HepG2 (cell line): ENCODE data around the gene UQCRHL. TPM values are rescaled to one million over a fixed set of nuclear protein-coding genes. Genes with fewer than 3 reads are reported as not detected.

Experiments
- ARNT ChIP-seq: fragments of 450-650 bp; IDR thresholded peaks from 2 replicates; pipeline ENCODE4 v1.6.1; 2017
- CEBPB ChIP-seq: IDR thresholded peaks from 2 replicates; pipeline ENCODE4 v1.6.1; 2011; ENCODE audit warnings: low read depth, low read length, improper control_type of control experiment, borderline replicate concordance
- ETV6 ChIP-seq: sonication (generic); formaldehyde crosslinking; conservative IDR thresholded peaks from 2 replicates; pipeline ENCODE4 v1.4.0; 2020; ENCODE audit warnings: missing genetic modification reagents
- GMEB2 ChIP-seq: IDR thresholded peaks from 2 replicates; pipeline ENCODE4 v1.6.1; 2016; ENCODE audit warnings: missing biosample characterization, missing genetic modification reagents, low read depth
- NFIC ChIP-seq: IDR thresholded peaks from 2 replicates; pipeline ENCODE4 v1.6.1; 2012; ENCODE audit warnings: mild to moderate bottlenecking, low read length, inconsistent platforms
- NR2C2 ChIP-seq: sonication (generic); formaldehyde crosslinking; IDR thresholded peaks from 2 replicates; pipeline ENCODE4 v1.4.0; 2020; ENCODE audit warnings: missing genetic modification reagents, mild to moderate bottlenecking, moderate library complexity, borderline replicate concordance
- NR3C1 ChIP-seq: sonication (generic); formaldehyde crosslinking; IDR thresholded peaks from 2 replicates; pipeline ENCODE4 v1.4.0; 2020; ENCODE audit warnings: missing genetic modification reagents
- RAD21 ChIP-seq: fragments of 450-650 bp; formaldehyde crosslinking; IDR thresholded peaks from 2 replicates; pipeline ENCODE4 v1.5.0; 2020; ENCODE audit warnings: mild to moderate bottlenecking
- SMAD1 ChIP-seq: sonication (generic); formaldehyde crosslinking; IDR thresholded peaks from 2 replicates; pipeline ENCODE4 v1.4.0; 2020; ENCODE audit warnings: missing genetic modification reagents, low read depth, mild to moderate bottlenecking, borderline replicate concordance
- SRSF1 ChIP-seq: fragments of 200-400 bp; formaldehyde crosslinking; optimal IDR thresholded peaks from 2 replicates; pipeline ENCODE3; 2017; ENCODE audit warnings: mild to moderate bottlenecking, low read depth, low read length, moderate library complexity
- SRSF4 ChIP-seq: fragments of 200-400 bp; formaldehyde crosslinking; IDR thresholded peaks from one replicate; pipeline ENCODE4 v1.6.1; 2018; ENCODE audit warnings: mild to moderate bottlenecking, low read depth, low read length, moderate library complexity; ENCODE audit not compliant: poor library complexity, severe bottlenecking
- ZNF253 ChIP-seq: sonication (generic); formaldehyde crosslinking; IDR thresholded peaks from 2 replicates; pipeline ENCODE4 v1.8.0; 2022; ENCODE audit warnings: mild to moderate bottlenecking, missing genetic modification reagents, borderline replicate concordance
- polyA plus RNA-seq, 8 experiments: library from polyadenylated mRNA; depleted of rRNA in 3 of 8; stranded (reverse) in 7 of 8; unstranded in 1 of 8; fragments of >200 nt; fragmentation: Illumina TruSeq in 4 of 8; extraction: Trizol in 4 of 8; gene quantifications; 2 replicates each; pipeline versions ENCODE4 v1.2.1 to v1.2.3, GENCODE V29; 2011 to 2016; ENCODE audit warnings: low read depth in 4 of 8, missing spikeins in 1 of 8, mixed read lengths in 1 of 8; ENCODE audit not compliant: insufficient read depth in 1 of 8
- total RNA-seq, 5 experiments: library from RNA; depleted of rRNA; stranded (reverse); fragments of >200 nt; fragmentation: Illumina TruSeq; extraction: Trizol; gene quantifications; 2 replicates each; pipeline ENCODE4 v1.2.3, GENCODE V29; 2016; ENCODE audit warnings: low read depth in 1 of 5
- TF ChIP-seq, protein P1 (sequence below): sonication (generic); formaldehyde crosslinking; IDR thresholded peaks from 2 replicates; pipeline ENCODE4 v1.4.0; 2020; ENCODE audit warnings: missing genetic modification reagents
- TF ChIP-seq, protein P2 (sequence below), 2 experiments: sonication (generic) in 1 of 2; formaldehyde crosslinking in 1 of 2; IDR thresholded peaks; 2 replicates each; pipeline versions ENCODE4 v1.5.1 to v1.6.1; 2011 to 2020; ENCODE audit warnings: borderline replicate concordance in 1 of 2, low read depth in 1 of 2, low read length in 1 of 2, mild to moderate bottlenecking in 1 of 2, missing genetic modification reagents in 1 of 2, moderate library complexity in 1 of 2
- TF ChIP-seq, protein P3 (sequence below): sonication (generic); formaldehyde crosslinking; IDR thresholded peaks from 2 replicates; pipeline ENCODE4 v1.4.0; 2020; ENCODE audit warnings: missing genetic modification reagents, borderline replicate concordance

Gene UQCRHL
- total and polyA plus RNA-seq, 2 of the 13 experiments (the other 11 are each of a cell fraction or from before 2014, with no cell fraction given): 1.8 to 2.3 TPM

GRCh38 chr1:15835741-15836510, 28.5 kb upstream of the UQCRHL start (continued):
- TF ChIP-seq, protein P1, sequence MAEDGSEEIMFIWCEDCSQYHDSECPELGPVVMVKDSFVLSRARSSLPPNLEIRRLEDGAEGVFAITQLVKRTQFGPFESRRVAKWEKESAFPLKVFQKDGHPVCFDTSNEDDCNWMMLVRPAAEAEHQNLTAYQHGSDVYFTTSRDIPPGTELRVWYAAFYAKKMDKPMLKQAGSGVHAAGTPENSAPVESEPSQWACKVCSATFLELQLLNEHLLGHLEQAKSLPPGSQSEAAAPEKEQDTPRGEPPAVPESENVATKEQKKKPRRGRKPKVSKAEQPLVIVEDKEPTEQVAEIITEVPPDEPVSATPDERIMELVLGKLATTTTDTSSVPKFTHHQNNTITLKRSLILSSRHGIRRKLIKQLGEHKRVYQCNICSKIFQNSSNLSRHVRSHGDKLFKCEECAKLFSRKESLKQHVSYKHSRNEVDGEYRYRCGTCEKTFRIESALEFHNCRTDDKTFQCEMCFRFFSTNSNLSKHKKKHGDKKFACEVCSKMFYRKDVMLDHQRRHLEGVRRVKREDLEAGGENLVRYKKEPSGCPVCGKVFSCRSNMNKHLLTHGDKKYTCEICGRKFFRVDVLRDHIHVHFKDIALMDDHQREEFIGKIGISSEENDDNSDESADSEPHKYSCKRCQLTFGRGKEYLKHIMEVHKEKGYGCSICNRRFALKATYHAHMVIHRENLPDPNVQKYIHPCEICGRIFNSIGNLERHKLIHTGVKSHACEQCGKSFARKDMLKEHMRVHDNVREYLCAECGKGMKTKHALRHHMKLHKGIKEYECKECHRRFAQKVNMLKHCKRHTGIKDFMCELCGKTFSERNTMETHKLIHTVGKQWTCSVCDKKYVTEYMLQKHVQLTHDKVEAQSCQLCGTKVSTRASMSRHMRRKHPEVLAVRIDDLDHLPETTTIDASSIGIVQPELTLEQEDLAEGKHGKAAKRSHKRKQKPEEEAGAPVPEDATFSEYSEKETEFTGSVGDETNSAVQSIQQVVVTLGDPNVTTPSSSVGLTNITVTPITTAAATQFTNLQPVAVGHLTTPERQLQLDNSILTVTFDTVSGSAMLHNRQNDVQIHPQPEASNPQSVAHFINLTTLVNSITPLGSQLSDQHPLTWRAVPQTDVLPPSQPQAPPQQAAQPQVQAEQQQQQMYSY (CRISPR knock-in tag): 0 out of 2 replicates have a peak, but pooled peaks have one; percentile 21
- TF ChIP-seq SRSF4: no peak
- no peak for TF ChIP-seq ARNT
- peak; percentile 74 for TF ChIP-seq GMEB2
- TF ChIP-seq SMAD1 (CRISPR knock-in tag): no peak
- TF ChIP-seq, protein P2, sequence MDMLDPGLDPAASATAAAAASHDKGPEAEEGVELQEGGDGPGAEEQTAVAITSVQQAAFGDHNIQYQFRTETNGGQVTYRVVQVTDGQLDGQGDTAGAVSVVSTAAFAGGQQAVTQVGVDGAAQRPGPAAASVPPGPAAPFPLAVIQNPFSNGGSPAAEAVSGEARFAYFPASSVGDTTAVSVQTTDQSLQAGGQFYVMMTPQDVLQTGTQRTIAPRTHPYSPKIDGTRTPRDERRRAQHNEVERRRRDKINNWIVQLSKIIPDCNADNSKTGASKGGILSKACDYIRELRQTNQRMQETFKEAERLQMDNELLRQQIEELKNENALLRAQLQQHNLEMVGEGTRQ (IDR thresholded peaks at IDR 0.05; ENCODE audit: low read depth, low read length): no peak
- TF ChIP-seq, protein P2 (CRISPR knock-in tag; IDR thresholded peaks at IDR 0.05; ENCODE audit: borderline replicate concordance): no peak
- no peak for TF ChIP-seq SRSF1
- no peak for TF ChIP-seq NR3C1
- no peak for TF ChIP-seq ZNF253
- TF ChIP-seq RAD21: 0 out of 2 replicates have a peak, but pooled peaks have one; percentile 18
- peak; percentile 50; the same call in 1 of the 2 replicates for TF ChIP-seq CEBPB
- no peak for TF ChIP-seq NFIC
- TF ChIP-seq, protein P3, sequence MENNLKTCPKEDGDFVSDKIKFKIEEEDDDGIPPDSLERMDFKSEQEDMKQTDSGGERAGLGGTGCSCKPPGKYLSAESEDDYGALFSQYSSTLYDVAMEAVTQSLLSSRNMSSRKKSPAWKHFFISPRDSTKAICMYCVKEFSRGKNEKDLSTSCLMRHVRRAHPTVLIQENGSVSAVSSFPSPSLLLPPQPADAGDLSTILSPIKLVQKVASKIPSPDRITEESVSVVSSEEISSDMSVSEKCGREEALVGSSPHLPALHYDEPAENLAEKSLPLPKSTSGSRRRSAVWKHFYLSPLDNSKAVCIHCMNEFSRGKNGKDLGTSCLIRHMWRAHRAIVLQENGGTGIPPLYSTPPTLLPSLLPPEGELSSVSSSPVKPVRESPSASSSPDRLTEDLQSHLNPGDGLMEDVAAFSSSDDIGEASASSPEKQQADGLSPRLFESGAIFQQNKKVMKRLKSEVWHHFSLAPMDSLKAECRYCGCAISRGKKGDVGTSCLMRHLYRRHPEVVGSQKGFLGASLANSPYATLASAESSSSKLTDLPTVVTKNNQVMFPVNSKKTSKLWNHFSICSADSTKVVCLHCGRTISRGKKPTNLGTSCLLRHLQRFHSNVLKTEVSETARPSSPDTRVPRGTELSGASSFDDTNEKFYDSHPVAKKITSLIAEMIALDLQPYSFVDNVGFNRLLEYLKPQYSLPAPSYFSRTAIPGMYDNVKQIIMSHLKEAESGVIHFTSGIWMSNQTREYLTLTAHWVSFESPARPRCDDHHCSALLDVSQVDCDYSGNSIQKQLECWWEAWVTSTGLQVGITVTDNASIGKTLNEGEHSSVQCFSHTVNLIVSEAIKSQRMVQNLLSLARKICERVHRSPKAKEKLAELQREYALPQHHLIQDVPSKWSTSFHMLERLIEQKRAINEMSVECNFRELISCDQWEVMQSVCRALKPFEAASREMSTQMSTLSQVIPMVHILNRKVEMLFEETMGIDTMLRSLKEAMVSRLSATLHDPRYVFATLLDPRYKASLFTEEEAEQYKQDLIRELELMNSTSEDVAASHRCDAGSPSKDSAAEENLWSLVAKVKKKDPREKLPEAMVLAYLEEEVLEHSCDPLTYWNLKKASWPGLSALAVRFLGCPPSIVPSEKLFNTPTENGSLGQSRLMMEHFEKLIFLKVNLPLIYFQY (CRISPR knock-in tag): no peak
- no peak for TF ChIP-seq ETV6 (CRISPR knock-in tag)
- TF ChIP-seq NR2C2 (CRISPR knock-in tag): no peak
